HG02759 (cell line): ENCODE measurements around the gene APBB1IP.
"Not testable (repeated sequence)": the region's sequence is repeated elsewhere in the genome, so short reads cannot be mapped to it uniquely, and the experiment has no call there.

ENCODE experiments used
- ATAC-seq: cut with Tn5 transposase; IDR thresholded peaks from one replicate; pipeline ENCODE4 v1.9.1; 2021; ENCODE audit warnings: mild to moderate bottlenecking, moderate library complexity; ENCODE audit not compliant: unreplicated experiment

APBB1IP gene

GRCh38 chr10:26440088-26440470 lies 1.9 kb downstream of the APBB1IP start:
- no peak for ATAC-seq

GRCh38 chr10:26441491-26442214 lies 3.5 kb downstream of the APBB1IP start:
- no peak for ATAC-seq

GRCh38 chr10:26445411-26446031 lies 7.4 kb downstream of the APBB1IP start:
- ATAC-seq, result no peak

DNA sequence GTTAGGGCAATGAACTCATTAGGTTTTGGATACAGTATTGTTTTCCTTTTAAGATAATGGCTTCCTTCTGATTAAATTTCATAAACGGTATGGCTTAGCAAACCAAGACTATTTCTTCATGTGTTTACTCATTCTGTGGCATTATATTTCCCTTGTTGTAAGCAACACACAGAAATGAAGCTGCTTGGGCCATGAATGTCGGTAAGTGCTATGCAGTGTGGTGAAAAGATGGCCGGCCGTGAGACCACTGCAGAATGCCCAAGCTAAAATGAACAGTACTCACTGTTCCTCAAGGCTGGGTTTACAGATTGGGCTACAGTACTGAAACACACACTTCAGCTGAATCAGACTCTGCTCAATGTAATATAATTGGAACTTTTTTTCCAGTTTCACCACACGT lies 8.1 kb downstream of the APBB1IP start:
- no peak for ATAC-seq

DNA sequence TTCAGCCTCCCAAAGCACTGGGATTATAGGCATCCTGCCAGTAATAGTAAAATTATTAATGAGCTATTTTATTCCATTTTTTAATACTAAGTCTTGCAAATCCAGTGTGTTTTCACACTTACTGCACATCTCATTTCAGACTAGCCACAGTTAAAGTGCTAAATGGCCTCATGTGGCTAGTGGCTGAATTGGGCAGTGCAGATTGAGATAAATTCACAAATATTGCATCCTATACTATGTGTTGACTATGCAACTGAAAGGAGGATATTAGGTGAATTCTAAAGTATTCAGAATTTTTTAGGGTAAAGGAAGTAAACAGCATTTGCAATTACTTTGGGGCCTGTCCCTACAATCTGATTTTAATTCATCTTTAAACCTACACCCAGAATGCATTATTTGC lies 10.2 kb downstream of the APBB1IP start:
- peak; percentile 24 for ATAC-seq

GRCh38 chr10:26448706-26449435 lies 10.7 kb downstream of the APBB1IP start:
- ATAC-seq, result peak; percentile 91

- ATAC-seq, result no peak
Measured at GRCh38 chr10:26449726-26450125, 11.6 kb downstream of the APBB1IP start.

DNA sequence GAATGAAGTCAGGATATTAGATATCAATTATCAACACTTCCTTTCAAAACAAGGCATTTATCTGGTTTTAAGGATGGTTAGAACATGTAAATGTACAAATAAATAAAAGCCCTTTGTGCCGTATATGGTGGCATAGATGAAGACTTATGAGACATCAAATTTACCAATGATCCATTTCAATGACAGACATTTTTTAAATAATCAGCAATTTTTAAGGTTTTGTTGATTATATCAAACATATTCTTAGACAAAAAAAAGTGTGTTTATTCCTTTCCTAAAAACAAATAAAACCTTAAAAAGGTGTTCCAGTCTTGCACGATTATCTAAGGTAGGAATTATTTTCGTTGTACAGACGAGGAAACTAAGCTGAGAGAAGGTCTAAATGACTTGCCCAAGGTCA lies 13.8 kb downstream of the APBB1IP start:
- ATAC-seq, result no peak

DNA sequence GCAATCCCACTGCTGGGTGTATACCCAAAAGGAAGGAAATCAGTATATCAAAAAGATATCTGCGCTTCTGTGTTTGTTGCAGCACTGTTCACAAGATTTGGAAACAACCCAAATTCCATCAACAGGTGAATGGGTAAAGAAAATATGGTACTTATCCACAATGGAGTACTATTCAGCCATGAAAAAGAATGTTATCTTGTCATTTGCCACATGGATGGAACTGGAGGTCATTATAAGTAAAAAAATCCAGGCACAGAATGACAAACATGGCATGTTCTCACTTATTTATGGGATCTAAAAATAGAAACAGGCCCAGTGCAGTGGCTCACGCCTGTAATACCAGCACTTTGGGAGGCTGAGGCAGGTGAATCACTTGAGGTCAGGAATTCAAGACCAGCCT lies 15.7 kb downstream of the APBB1IP start:
- no peak for ATAC-seq

DNA sequence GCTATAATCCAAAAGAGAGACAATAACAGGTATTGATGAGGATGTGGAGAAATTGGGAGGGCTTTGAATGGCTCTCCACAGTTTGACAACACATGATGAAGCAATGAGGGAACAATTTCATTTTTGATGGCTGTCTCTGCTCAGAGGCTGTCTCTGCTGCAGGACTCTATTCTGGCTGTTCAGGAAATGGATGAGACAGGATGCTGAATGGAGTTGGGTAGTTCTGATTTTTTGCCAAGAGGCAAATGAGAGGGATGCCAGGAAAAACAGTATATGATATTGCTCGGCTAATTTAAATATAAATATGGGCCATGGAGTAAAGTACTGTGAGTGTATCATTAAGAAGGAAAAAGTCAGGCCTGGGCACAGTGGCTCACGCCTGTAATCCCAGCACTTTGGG lies 16.8 kb downstream of the APBB1IP start:
- ATAC-seq, result no peak

DNA sequence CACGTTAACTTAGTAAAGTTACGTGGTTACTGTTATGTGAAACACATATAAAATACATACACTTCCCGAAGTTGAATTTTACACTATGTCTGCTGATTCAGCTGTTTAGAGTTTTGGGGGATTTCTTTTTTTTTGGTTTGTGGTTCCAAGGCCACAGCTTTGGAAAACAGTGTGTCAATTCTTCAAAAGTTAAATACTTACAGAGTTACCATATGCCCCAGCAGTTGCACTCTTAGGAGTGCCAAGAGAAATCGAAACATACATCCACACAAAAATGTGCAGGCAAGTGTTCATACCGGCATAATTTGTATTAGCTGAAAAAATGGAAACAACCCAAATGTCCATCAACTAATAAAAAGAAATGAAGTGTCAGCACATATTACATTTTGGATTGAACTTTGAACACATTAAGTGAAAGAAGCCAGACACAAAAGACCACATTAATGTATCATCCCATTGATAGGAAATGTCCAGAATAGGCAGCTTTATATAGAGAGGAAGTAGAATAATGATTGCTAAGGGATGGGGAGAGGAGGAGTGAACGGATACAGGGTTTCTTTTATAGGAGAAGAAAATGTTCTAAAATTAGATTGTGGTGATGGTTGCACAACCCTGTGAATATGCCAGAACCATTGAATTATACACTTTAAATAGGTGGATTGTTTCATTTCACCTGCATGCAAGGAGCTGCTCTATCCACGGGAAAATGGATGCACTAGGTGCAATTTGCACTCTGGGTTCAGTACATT lies 17.6 kb downstream of the APBB1IP start:
- no peak for ATAC-seq

- ATAC-seq, result peak; percentile 91
Measured at GRCh38 chr10:26457088-26457487, 18.9 kb downstream of the APBB1IP start.

- no peak for ATAC-seq
Measured at GRCh38 chr10:26460736-26461135, 22.6 kb downstream of the APBB1IP start.

- no peak for ATAC-seq
Measured at GRCh38 chr10:26463986-26464385, 25.8 kb downstream of the APBB1IP start.

- no peak for ATAC-seq
Measured at GRCh38 chr10:26464632-26465280, 26.6 kb downstream of the APBB1IP start.

DNA sequence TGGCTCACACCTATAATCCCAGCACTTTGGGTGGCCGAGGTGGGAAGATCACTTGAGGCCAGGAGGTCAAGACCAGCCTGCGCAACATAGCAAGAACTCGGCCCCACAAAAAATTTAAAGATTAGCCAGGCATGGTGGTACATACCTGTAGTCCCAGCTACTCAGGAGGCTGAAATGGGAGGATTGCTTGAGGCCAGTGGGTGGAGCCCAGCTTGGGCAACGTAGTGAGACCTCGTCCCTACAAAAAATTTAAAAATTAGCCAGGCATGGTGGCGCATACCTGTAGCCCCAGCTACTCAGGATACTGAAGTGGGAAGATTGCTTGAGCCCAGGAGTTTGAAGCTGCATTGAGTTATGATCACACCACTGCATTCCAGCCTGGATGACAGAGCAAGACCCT lies 28.4 kb downstream of the APBB1IP start:
- ATAC-seq, result not testable (repeated sequence)

DNA sequence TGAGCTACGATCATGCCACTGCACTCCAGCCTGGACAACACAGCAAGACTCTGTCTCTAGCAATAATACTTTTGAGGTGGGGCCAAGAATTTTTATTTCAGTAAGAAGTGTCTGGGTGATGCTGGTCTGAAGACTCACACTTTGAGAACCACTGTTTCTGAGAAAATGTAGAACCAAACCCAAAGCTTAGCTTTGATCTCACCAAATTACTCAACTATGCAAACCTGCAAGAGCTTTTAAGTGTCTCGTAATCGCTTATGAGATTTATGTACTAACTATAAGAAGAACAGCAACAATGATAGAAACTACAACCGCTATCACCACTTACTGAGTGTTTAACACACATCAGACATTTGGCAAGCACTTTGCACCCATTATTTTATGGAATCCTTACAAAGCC lies 29.5 kb downstream of the APBB1IP start:
- ATAC-seq, result no peak

- peak; percentile 0 for ATAC-seq
Measured at GRCh38 chr10:26468291-26468690, 30.1 kb downstream of the APBB1IP start.

DNA sequence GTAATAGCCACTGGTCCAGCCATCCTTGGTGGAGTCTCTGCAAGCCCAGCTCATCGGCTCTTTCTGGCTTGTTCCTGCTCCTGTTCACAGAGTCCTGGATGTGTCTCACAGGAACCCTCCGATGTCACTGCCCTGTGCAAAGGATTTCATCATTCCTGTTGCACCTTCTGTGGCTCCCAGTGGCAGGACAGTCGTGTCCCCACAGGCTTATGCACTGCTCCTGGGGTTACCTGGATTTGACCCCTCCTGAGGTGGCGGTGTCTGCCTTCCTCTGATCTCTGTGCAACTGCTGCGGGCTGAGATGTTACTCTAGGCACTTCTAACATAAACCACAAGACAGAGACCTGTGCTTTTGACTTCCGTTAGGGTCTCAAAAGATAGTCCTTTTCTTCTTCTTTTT lies 30.6 kb downstream of the APBB1IP start:
- ATAC-seq, result peak; percentile 60

- ATAC-seq, result no peak
Measured at GRCh38 chr10:26472492-26472778, 34.3 kb downstream of the APBB1IP start.

GRCh38 chr10:26474026-26474425 lies 35.9 kb downstream of the APBB1IP start:
- ATAC-seq, result no peak
